T-cell (primary cell): Measurements from ENCODE around the gene TRAF3IP1. TPM values are rescaled to one million over a fixed set of nuclear protein-coding genes. Genes with fewer than 3 reads are reported as not detected.
"Not testable (repeated sequence)": the region's sequence is repeated elsewhere in the genome, so short reads cannot be mapped to it uniquely, and the experiment has no call there.

Experiments
- ATAC-seq, 4 experiments: fragments of 200-7000 bp in 3 of 4; fragments of 150-1000 bp in 1 of 4; cut with Tn5 transposase; replicated peaks in 1 of 4; 1 replicate in 3 of 4; 2 replicates in 1 of 4; pipeline ENCODE4 v1.10.0; 2021; ENCODE audit warnings: moderate library complexity in 3 of 4, mild to moderate bottlenecking in 2 of 4, moderate number of reproducible peaks in 1 of 4
- CTCF ChIA-PET, 2 donors: fragments of 300-600 bp; sonication (Branson Sonifier 250); formaldehyde crosslinking; loops; one replicate each; lab custom pipeline; 2022; ENCODE audit warnings: antibody characterized with exemption in 2 of 2; lab: Charles Lee
- POLR2A ChIA-PET, 2 donors: fragments of 300-600 bp; sonication (Branson Sonifier 250); formaldehyde crosslinking; loops; one replicate each; lab custom pipeline; 2022; ENCODE audit warnings: antibody characterized with exemption in 2 of 2; lab: Charles Lee
- DNase-seq, 35 experiments: peaks; one replicate each; pipeline versions ENCODE4 v3.0.0 to v3.0.0-alpha.2; 2013 to 2023
- H3K27ac ChIP-seq: one replicate; pipeline ENCODE4 v1.5.1; 2013; ENCODE audit warnings: low read length
- H3K27me3 ChIP-seq, 2 experiments: replicated peaks in 1 of 2; 1 replicate in 1 of 2; 2 replicates in 1 of 2; pipeline versions ENCODE4 v1.6.1 to v1.7.0; 2013; ENCODE audit warnings: low read length in 1 of 2, mixed read lengths in 1 of 2; ENCODE audit not compliant: control insufficient read depth in 2 of 2, insufficient read depth in 2 of 2; ENCODE audit errors: extremely low read depth in 1 of 2
- H3K36me3 ChIP-seq, 2 donors: 1 replicate in 1 of 2; 2 replicates in 1 of 2; pipeline versions ENCODE4 v1.6.1 to v1.7.0; 2013; ENCODE audit warnings: low read length in 1 of 2; ENCODE audit not compliant: control insufficient read depth in 2 of 2, insufficient read depth in 1 of 2; ENCODE audit errors: extremely low read depth in 1 of 2
- H3K4me1 ChIP-seq, 2 experiments: 1 replicate in 1 of 2; 2 replicates in 1 of 2; pipeline versions ENCODE4 v1.6.1 to v1.7.0; 2013; ENCODE audit warnings: low read length in 2 of 2, mixed read lengths in 1 of 2; ENCODE audit not compliant: insufficient read depth in 2 of 2, control insufficient read depth in 1 of 2; ENCODE audit errors: extremely low read depth in 1 of 2
- H3K4me3 ChIP-seq, 2 donors: 1 replicate in 1 of 2; 2 replicates in 1 of 2; pipeline versions ENCODE4 v1.5.1 to v1.7.0; 2013; ENCODE audit warnings: mild to moderate bottlenecking in 2 of 2, low read length in 1 of 2, moderate library complexity in 1 of 2; ENCODE audit not compliant: control insufficient read depth in 1 of 2; ENCODE audit errors: extremely low read depth in 1 of 2
- H3K9me3 ChIP-seq: 2 replicates; pipeline ENCODE4 v1.7.0; 2013
- H3K27ac Mint-ChIP-seq, 2 donors: one replicate each; pipeline ENCODE4 v1.8.0; 2020 to 2021; ENCODE audit warnings: mild to moderate bottlenecking in 2 of 2, mixed read lengths in 2 of 2
- H3K27me3 Mint-ChIP-seq, 2 donors: one replicate each; pipeline ENCODE4 v1.8.0; 2021 to 2022; ENCODE audit warnings: mixed read lengths in 2 of 2
- H3K36me3 Mint-ChIP-seq: one replicate; pipeline ENCODE4 v1.8.0; 2021; ENCODE audit warnings: mixed read lengths
- H3K4me1 Mint-ChIP-seq, 3 donors: one replicate each; pipeline ENCODE4 v1.8.0; 2020 to 2022; ENCODE audit warnings: mixed read lengths in 3 of 3, mild to moderate bottlenecking in 1 of 3
- H3K4me3 Mint-ChIP-seq, 3 donors: one replicate each; pipeline ENCODE4 v1.8.0; 2020 to 2022; ENCODE audit warnings: mild to moderate bottlenecking in 3 of 3, mixed read lengths in 3 of 3, moderate library complexity in 3 of 3
- H3K9me3 Mint-ChIP-seq, 3 donors: one replicate each; pipeline ENCODE4 v1.8.0; 2020 to 2022; ENCODE audit warnings: mixed read lengths in 3 of 3
- WGBS: methylation state at CpG from one replicate; pipeline ENCODE4 v1.1.5; 2013; ENCODE audit warnings: missing lambda C conversion rate; ENCODE audit not compliant: insufficient coverage; 5-methylcytosine and 5-hydroxymethylcytosine counted together
- total RNA-seq, 35 experiments: library from RNA in 6 of 35; stranded (reverse) in 6 of 35; fragments of 120-200 nt in 1 of 35; gene quantifications; one replicate each; pipeline versions ENCODE4 v1.2.1 to v1.2.4 and lab custom pipeline; 2013 to 2026

Gene TRAF3IP1
- total RNA-seq, 5 donors from 2014 or later (not counting 1 experiment from before 2014, with no cell fraction given) = 6.3 to 12.1 (median 11.8) TPM

- H3K9me3 ChIP-seq = no peaks in the 10 kb centered on the region
- Mint-ChIP-seq H3K27me3 (no peaks in the 10 kb centered on the region), H3K4me1 (peaks cover 1 to 11% (median 7%) of the 10 kb centered on the region in 3 donors), H3K9me3 (peaks cover 0 to 4% (median 0%) of the 10 kb centered on the region in 3 donors), H3K4me3 (no peak overlapping the region), H3K36me3 (peaks cover 47% of the 10 kb centered on the region), H3K27ac (no peak overlapping the region)
- ATAC-seq = no peak
- H3K36me3 ChIP-seq = peaks cover 2 to 7% of the 10 kb centered on the region in 2 donors
- no peaks in the 10 kb centered on the region for H3K27me3 ChIP-seq
- no peak for DNase-seq
- WGBS = 91% methylated on average over 11 of the region's 12 CpGs
- CTCF ChIA-PET = no interaction called here
- H3K4me1 ChIP-seq = no peaks in the 10 kb centered on the region
- no peak overlapping the region for H3K4me3 ChIP-seq
- no peak overlapping the region for H3K27ac ChIP-seq
- POLR2A ChIA-PET = no interaction called here
Observed at GRCh38 chr2:238326801-238327365, 6.6 kb downstream of the TRAF3IP1 start.

GRCh38 chr2:238327751-238328150 lies 7.4 kb downstream of the TRAF3IP1 start:
- Histone ChIP-seq H3K9me3 (no peaks in the 10 kb centered on the region), H3K4me3 (no peak overlapping the region), H3K4me1 (no peaks in the 10 kb centered on the region), H3K36me3 (peaks cover 2 to 7% of the 10 kb centered on the region in 2 donors), H3K27me3 (no peaks in the 10 kb centered on the region), H3K27ac (no peak overlapping the region)
- no CpG with 5 or more reads among the region's 3 CpGs for WGBS
- Mint-ChIP-seq H3K36me3 (peaks cover 50% of the 10 kb centered on the region), H3K27ac (no peak overlapping the region), H3K4me1 (peaks cover 0 to 9% (median 4%) of the 10 kb centered on the region in 3 donors), H3K4me3 (no peak overlapping the region), H3K9me3 (peaks cover 0 to 4% (median 0%) of the 10 kb centered on the region in 3 donors), H3K27me3 (no peaks in the 10 kb centered on the region)
- CTCF ChIA-PET = no interaction called here
- DNase-seq (no peak), ATAC-seq (no peak)
- POLR2A ChIA-PET = no interaction called here

DNA sequence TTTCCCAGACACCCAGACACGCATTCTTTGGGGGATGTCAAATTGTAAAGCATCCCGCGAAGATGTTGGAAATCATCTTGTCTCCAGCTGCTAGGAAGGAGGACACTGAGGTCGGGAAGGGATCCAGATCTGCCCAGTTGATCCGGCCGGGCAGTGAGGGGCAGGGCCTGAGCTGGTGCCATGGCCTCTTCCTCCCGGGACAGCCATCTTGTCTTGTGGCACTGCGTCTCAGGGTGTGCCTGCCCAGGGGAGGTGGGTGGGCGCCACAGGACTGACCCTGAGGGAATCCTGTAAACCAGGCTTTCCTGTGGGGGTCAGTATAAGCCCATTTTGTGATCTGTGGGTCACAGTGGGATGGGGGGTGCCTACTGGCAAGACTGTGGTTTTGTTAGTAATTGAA lies 10.1 kb downstream of the TRAF3IP1 start:
- no peak overlapping the region for H3K4me3 ChIP-seq
- H3K9me3 Mint-ChIP-seq = peaks cover 0 to 4% (median 0%) of the 10 kb centered on the region in 3 donors
- no peaks in the 10 kb centered on the region for H3K27me3 ChIP-seq
- H3K9me3 ChIP-seq = no peaks in the 10 kb centered on the region
- POLR2A ChIA-PET = no interaction called here
- WGBS = 96% methylated on average over 9 of the region's 9 CpGs
- H3K4me3 Mint-ChIP-seq = no peak overlapping the region
- no peak overlapping the region for H3K27ac ChIP-seq
- H3K27ac Mint-ChIP-seq = no peak overlapping the region
- H3K27me3 Mint-ChIP-seq = no peaks in the 10 kb centered on the region
- ATAC-seq (no peak), DNase-seq (no peak)
- H3K36me3 ChIP-seq = peaks cover 2 to 10% of the 10 kb centered on the region in 2 donors
- peaks cover 60% of the 10 kb centered on the region for H3K36me3 Mint-ChIP-seq
- no peaks in the 10 kb centered on the region for H3K4me1 ChIP-seq
- CTCF ChIA-PET = no interaction called here
- peaks cover 0 to 9% (median 2%) of the 10 kb centered on the region in 3 donors for H3K4me1 Mint-ChIP-seq

- H3K9me3 ChIP-seq = no peaks in the 10 kb centered on the region
- peaks cover 0 to 16% of the 10 kb centered on the region in 2 donors for H3K36me3 ChIP-seq
- no CpG with 5 or more reads among the region's 5 CpGs for WGBS
- H3K9me3 Mint-ChIP-seq = peaks cover 0 to 4% (median 0%) of the 10 kb centered on the region in 3 donors
- ChIA-PET CTCF (no interaction called here), POLR2A (no interaction called here)
- H3K27me3 Mint-ChIP-seq = no peaks in the 10 kb centered on the region
- ATAC-seq = no peak
- H3K27me3 ChIP-seq = no peaks in the 10 kb centered on the region
- no peaks in the 10 kb centered on the region for H3K4me1 ChIP-seq
- peaks cover 52% of the 10 kb centered on the region for H3K36me3 Mint-ChIP-seq
- no peak overlapping the region for H3K4me3 ChIP-seq
- no peak overlapping the region for H3K27ac ChIP-seq
- no peak overlapping the region for H3K4me3 Mint-ChIP-seq
- no peak for DNase-seq
- peaks cover 0 to 11% (median 3%) of the 10 kb centered on the region in 3 donors for H3K4me1 Mint-ChIP-seq
- no peak overlapping the region for H3K27ac Mint-ChIP-seq
Observed at GRCh38 chr2:238331916-238332315, 11.6 kb downstream of the TRAF3IP1 start.

- H3K4me1 ChIP-seq = no peaks in the 10 kb centered on the region
- ChIA-PET CTCF (no interaction called here), POLR2A (no interaction called here)
- DNase-seq (no peak), ATAC-seq (no peak)
- Mint-ChIP-seq H3K4me1 (peaks cover 4 to 16% (median 11%) of the 10 kb centered on the region in 3 donors), H3K27me3 (no peaks in the 10 kb centered on the region), H3K27ac (no peak overlapping the region), H3K9me3 (no peaks in the 10 kb centered on the region), H3K36me3 (peaks cover 26% of the 10 kb centered on the region), H3K4me3 (no peak overlapping the region)
- H3K27ac ChIP-seq = no peak overlapping the region
- no peaks in the 10 kb centered on the region for H3K9me3 ChIP-seq
- H3K4me3 ChIP-seq = no peak overlapping the region
- H3K27me3 ChIP-seq = no peaks in the 10 kb centered on the region
- WGBS = 88% methylated on average over 4 of the region's 6 CpGs
- H3K36me3 ChIP-seq = peaks cover 4 to 9% of the 10 kb centered on the region in 2 donors
Observed at GRCh38 chr2:238334885-238335284, 14.6 kb downstream of the TRAF3IP1 start.

- ATAC-seq, H3K36me3 ChIP-seq, H3K27ac Mint-ChIP-seq, POLR2A ChIA-PET, H3K27me3 Mint-ChIP-seq, DNase-seq, CTCF ChIA-PET, H3K4me3 ChIP-seq, H3K9me3 ChIP-seq, H3K27ac ChIP-seq, H3K9me3 Mint-ChIP-seq, H3K4me3 Mint-ChIP-seq, H3K27me3 ChIP-seq, H3K4me1 ChIP-seq: not testable (repeated sequence)
- no CpG with 5 or more reads among the region's 8 CpGs for WGBS
- H3K4me1 Mint-ChIP-seq = peaks cover 4 to 16% (median 11%) of the 10 kb centered on the region in 3 donors
- peaks cover 24% of the 10 kb centered on the region for H3K36me3 Mint-ChIP-seq
Observed at GRCh38 chr2:238335591-238335990, 15.3 kb downstream of the TRAF3IP1 start.
